ENCODE measurements around the gene NXT1.

- no peak for TF ChIP-seq STAT1 (IDR thresholded peaks at IDR 0.05; ENCODE audit: unreplicated experiment)
- TF ChIP-seq ETS1 (IDR thresholded peaks at IDR 0.05), result no peak
These were observed 19.7 kb downstream of the NXT1 start for GRCh38 chr20:23370274-23370673.

Data from GM23338 (cell line).